HepG2 (cell line): ENCODE data around the gene IMPDH1. TPM values are rescaled to one million over a fixed set of nuclear protein-coding genes. Genes with fewer than 3 reads are reported as not detected.

Experiments used
- CREB1 ChIP-seq, 2 experiments: fragments of 450-650 bp in 1 of 2; IDR thresholded peaks; 2 replicates each; pipeline ENCODE4 v1.6.1; 2016 to 2017; ENCODE audit warnings: control low read depth in 1 of 2, mild to moderate bottlenecking in 1 of 2, missing compliant biosample characterization in 1 of 2, missing genetic modification characterization in 1 of 2
- HNRNPH1 ChIP-seq: fragments of 200-400 bp; formaldehyde crosslinking; optimal IDR thresholded peaks from 2 replicates; pipeline ENCODE3; 2017; ENCODE audit warnings: mild to moderate bottlenecking, low read depth, low read length
- SOX6 ChIP-seq, 2 experiments: fragments of 450-650 bp in 1 of 2; sonication (generic) in 1 of 2; formaldehyde crosslinking in 1 of 2; IDR thresholded peaks; 2 replicates each; pipeline versions ENCODE4 v1.4.0 to v1.6.1; 2017 to 2020; ENCODE audit warnings: antibody characterized with exemption in 1 of 2, mild to moderate bottlenecking in 1 of 2, missing genetic modification reagents in 1 of 2
- SYNCRIP ChIP-seq: fragments of 200-400 bp; formaldehyde crosslinking; IDR thresholded peaks from 2 replicates; pipeline ENCODE4 v1.6.1; 2018; ENCODE audit warnings: mild to moderate bottlenecking, low read depth, low read length; ENCODE audit not compliant: insufficient read depth
- THAP8 ChIP-seq: sonication (generic); formaldehyde crosslinking; IDR thresholded peaks from 2 replicates; pipeline ENCODE4 v1.5.1; 2020; ENCODE audit warnings: missing genetic modification reagents, mild to moderate bottlenecking, borderline replicate concordance
- ZBTB40 ChIP-seq, 2 experiments: fragments of 450-650 bp in 1 of 2; sonication (generic) in 1 of 2; formaldehyde crosslinking in 1 of 2; IDR thresholded peaks; 2 replicates each; pipeline versions ENCODE4 v1.6.1 to v1.8.0; 2016 to 2022; ENCODE audit warnings: antibody characterized with exemption in 1 of 2, mild to moderate bottlenecking in 1 of 2, missing genetic modification reagents in 1 of 2
- ZNF547 ChIP-seq: sonication (generic); formaldehyde crosslinking; IDR thresholded peaks from 2 replicates; pipeline ENCODE4 v1.5.1; 2020; ENCODE audit warnings: mild to moderate bottlenecking, missing genetic modification reagents
- ZNF609 ChIP-seq: sonication (generic); formaldehyde crosslinking; IDR thresholded peaks from 2 replicates; pipeline ENCODE4 v1.4.0; 2020; ENCODE audit warnings: mild to moderate bottlenecking, missing genetic modification reagents, borderline replicate concordance
- polyA plus RNA-seq, 8 experiments: library from polyadenylated mRNA; depleted of rRNA in 3 of 8; stranded (reverse) in 7 of 8; unstranded in 1 of 8; fragments of >200 nt; fragmentation: Illumina TruSeq in 4 of 8; extraction: Trizol in 4 of 8; gene quantifications; 2 replicates each; pipeline versions ENCODE4 v1.2.1 to v1.2.3, GENCODE V29; 2011 to 2016; ENCODE audit warnings: low read depth in 4 of 8, missing spikeins in 1 of 8, mixed read lengths in 1 of 8; ENCODE audit not compliant: insufficient read depth in 1 of 8
- total RNA-seq, 5 experiments: library from RNA; depleted of rRNA; stranded (reverse); fragments of >200 nt; fragmentation: Illumina TruSeq; extraction: Trizol; gene quantifications; 2 replicates each; pipeline ENCODE4 v1.2.3, GENCODE V29; 2016; ENCODE audit warnings: low read depth in 1 of 5

The IMPDH1 gene
- total and polyA plus RNA-seq, 2 of the 13 experiments (the other 11 are each of a cell fraction or from before 2014, with no cell fraction given): 22.8 to 34.0 TPM

GRCh38 chr7:128409596-128410450, at the start of gene IMPDH1 (continued):
- TF ChIP-seq ZNF609 (CRISPR knock-in tag) (no peak), SYNCRIP (no peak), SOX6 (IDR thresholded peaks at IDR 0.05) (no peak), SOX6 (CRISPR knock-in tag; IDR thresholded peaks at IDR 0.05) (no peak), CREB1 (IDR thresholded peaks at IDR 0.05) (no peak), CREB1 (CRISPR knock-in tag; IDR thresholded peaks at IDR 0.05) (no peak), HNRNPH1 (no peak), ZNF547 (peak; percentile 23; the same call in 1 of the 2 replicates), THAP8 (CRISPR knock-in tag) (no peak), ZBTB40 (IDR thresholded peaks at IDR 0.05) (no peak), ZBTB40 (CRISPR knock-in tag; IDR thresholded peaks at IDR 0.05) (peak; percentile 49; the same call in 1 of the 2 replicates)
